Kidney epithelial cell (primary cell): ENCODE measurements around the gene DMPK. TPM values are rescaled to one million over a fixed set of nuclear protein-coding genes. Genes with fewer than 3 reads are reported as not detected.

Experiments
- DNase-seq: peaks from one replicate; pipeline ENCODE4 v3.0.0-alpha.2; 2010; ENCODE audit warnings: low read depth
- H3K27me3 ChIP-seq: 2 replicates; pipeline ENCODE4 v1.6.0; 2011; ENCODE audit warnings: low read length; ENCODE audit not compliant: control insufficient read depth, insufficient read depth
- H3K36me3 ChIP-seq: 2 replicates; pipeline ENCODE4 v1.5.1; 2011; ENCODE audit warnings: low read length; ENCODE audit not compliant: control insufficient read depth, insufficient read depth
- H3K4me3 ChIP-seq: 2 replicates; pipeline ENCODE4 v1.5.1; 2011; ENCODE audit warnings: low read depth, mild to moderate bottlenecking, control low read depth, low read length
- total RNA-seq: library from RNA; depleted of rRNA; stranded (reverse); fragments of >200 nt; gene quantifications from 2 replicates; pipeline ENCODE4 v1.2.3, GENCODE V29; 2015
- TF ChIP-seq, protein P1 (sequence below): IDR thresholded peaks from 2 replicates; pipeline ENCODE4 v1.5.1; 2011; ENCODE audit warnings: mild to moderate bottlenecking, moderate library complexity, low read length, control low read depth, inconsistent platforms; ENCODE audit not compliant: insufficient read depth, poor library complexity, severe bottlenecking

DMPK gene
- total RNA-seq, 1 donor from 2014 or later = 17.7 TPM

DNA sequence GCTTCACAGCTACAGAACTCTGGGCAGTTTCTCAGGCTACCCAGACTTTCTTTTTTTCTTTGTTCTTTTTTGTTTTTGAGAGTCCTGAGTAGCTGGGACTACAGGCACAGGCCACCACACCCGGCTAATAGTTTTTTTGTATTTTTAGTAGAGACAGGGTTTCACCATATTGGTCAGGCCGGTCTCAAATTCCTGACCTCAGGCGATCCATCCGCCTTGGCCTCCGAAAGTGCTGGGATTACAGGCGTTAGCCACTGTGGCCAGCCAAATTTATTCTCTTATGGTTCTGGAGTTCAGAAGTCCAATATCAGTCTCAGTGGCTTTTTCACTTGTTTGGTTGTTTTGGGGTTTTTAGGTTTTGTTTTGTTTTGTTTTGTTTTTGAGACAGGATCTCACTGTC lies 36.7 kb downstream of the DMPK start:
- Histone ChIP-seq H3K27me3 (peaks cover 5% of the 10 kb centered on the region), H3K36me3 (no peaks in the 10 kb centered on the region), H3K4me3 (no peak overlapping the region)
- no peak for DNase-seq
- TF ChIP-seq, protein P1, sequence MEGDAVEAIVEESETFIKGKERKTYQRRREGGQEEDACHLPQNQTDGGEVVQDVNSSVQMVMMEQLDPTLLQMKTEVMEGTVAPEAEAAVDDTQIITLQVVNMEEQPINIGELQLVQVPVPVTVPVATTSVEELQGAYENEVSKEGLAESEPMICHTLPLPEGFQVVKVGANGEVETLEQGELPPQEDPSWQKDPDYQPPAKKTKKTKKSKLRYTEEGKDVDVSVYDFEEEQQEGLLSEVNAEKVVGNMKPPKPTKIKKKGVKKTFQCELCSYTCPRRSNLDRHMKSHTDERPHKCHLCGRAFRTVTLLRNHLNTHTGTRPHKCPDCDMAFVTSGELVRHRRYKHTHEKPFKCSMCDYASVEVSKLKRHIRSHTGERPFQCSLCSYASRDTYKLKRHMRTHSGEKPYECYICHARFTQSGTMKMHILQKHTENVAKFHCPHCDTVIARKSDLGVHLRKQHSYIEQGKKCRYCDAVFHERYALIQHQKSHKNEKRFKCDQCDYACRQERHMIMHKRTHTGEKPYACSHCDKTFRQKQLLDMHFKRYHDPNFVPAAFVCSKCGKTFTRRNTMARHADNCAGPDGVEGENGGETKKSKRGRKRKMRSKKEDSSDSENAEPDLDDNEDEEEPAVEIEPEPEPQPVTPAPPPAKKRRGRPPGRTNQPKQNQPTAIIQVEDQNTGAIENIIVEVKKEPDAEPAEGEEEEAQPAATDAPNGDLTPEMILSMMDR = no peak

DNA sequence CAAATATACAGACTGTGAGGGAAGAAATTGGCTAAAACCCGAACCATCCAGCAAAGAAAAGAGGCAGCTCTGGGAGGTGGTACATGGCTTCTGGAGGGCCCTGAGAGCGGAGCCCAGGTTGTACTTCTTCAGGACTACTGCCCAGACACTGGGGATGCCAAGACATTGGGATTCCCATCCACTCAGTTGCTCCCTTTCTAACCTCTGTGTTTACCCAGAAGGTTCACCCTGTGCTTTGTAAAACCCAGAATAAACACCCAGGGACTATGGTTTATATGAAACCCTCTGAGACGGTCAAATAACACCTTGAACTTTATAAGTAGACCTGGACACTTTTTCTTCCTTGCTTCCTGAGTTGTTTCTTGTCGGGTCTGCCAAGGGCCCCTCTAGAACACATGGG lies 39.3 kb downstream of the DMPK start:
- Histone ChIP-seq H3K36me3 (no peaks in the 10 kb centered on the region), H3K4me3 (no peak overlapping the region), H3K27me3 (peaks cover 5% of the 10 kb centered on the region)
- DNase-seq = no peak
- TF ChIP-seq, protein P1 = no peak

DNA sequence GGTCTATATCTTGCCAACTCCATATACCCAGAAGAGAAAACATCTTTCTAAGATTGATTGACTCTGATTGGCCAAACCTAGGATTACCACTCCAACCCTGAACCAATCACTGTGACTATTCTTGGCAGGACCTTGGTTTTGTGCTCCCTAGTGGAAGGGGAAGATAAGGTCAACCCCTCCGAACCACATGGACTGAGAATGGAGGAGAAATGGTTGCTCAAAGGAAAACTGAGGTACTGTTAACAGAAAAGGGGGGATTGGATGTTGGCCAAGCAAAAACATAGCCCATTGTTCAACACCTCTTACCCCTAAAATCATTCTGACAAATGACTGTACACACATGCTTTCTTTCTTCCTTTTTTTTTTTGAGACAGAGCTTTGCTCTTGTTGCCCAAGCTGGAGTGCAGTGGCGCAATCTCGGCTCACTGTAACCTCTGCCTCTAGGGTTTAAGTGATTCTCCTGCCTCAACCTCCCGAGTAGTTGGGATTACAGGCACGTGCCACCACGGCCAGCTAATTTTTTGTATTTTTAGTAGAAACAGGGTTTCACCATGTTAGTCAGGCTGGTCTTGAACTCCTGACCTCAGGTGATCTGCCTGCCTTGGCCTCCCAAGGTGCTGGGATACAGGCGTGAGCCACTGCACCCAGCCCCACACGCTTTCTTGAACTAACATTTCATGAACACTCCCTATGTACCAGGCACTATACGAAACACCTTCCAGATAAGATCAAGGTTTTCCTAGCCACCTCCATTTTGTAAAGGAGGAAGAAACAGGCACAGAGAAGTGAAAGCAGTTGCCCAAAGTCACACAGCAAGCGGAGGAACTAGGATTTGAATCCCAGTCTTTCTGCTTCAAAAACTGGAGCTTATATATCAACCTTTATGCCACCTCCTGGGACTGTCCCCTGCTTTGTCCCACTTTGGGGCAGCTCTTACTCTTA lies 42.5 kb downstream of the DMPK start:
- TF ChIP-seq, protein P1 = no peak
- H3K4me3 ChIP-seq = no peak overlapping the region
- no peaks in the 10 kb centered on the region for H3K27me3 ChIP-seq
- no peaks in the 10 kb centered on the region for H3K36me3 ChIP-seq
- no peak for DNase-seq

DNA sequence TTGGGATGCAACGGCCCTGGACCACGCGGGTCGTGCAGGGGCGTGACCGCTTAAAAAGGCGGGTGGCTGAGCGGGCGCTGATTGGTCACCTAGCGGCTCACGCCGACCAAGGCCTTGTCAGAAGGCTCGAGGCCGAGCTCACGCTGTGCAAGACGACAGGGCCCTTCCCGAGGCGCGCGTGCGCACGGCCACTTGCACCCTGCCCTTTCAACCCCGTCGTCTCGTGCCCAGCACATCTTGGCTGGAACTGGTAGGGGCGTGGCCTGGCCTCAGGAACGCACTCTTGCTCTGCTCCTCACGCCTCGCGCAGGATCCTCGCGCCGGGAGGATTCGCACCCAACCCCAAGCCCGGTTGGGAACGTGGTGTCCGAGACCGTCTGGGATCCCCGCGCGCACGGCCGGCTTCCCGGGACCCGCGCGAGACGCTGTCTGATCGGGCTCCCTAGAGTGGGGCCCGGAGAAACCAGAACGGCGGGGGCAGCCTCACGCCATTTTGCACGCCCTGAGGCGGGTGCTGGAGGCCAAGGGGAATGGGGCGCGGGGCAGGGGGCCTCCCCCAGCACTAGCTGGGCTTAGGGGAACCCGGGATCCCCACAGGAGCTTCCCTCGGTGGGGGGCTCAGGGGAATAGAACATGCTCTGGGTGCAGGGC lies 49.0 kb downstream of the DMPK start, which contains the start of gene MEIOSIN:
MEIOSIN (plus strand) TSS at position 280 of the 651 bp plus-strand sequence. CDS start 1,938 bp downstream, outside the sequence.
- TF ChIP-seq, protein P1 = no peak
- H3K27me3 ChIP-seq = no peaks in the 10 kb centered on the region
- DNase-seq = no peak
- no peak within 1 kb of the TSS for H3K4me3 ChIP-seq
- H3K36me3 ChIP-seq = no peaks in the 10 kb centered on the region

DNA sequence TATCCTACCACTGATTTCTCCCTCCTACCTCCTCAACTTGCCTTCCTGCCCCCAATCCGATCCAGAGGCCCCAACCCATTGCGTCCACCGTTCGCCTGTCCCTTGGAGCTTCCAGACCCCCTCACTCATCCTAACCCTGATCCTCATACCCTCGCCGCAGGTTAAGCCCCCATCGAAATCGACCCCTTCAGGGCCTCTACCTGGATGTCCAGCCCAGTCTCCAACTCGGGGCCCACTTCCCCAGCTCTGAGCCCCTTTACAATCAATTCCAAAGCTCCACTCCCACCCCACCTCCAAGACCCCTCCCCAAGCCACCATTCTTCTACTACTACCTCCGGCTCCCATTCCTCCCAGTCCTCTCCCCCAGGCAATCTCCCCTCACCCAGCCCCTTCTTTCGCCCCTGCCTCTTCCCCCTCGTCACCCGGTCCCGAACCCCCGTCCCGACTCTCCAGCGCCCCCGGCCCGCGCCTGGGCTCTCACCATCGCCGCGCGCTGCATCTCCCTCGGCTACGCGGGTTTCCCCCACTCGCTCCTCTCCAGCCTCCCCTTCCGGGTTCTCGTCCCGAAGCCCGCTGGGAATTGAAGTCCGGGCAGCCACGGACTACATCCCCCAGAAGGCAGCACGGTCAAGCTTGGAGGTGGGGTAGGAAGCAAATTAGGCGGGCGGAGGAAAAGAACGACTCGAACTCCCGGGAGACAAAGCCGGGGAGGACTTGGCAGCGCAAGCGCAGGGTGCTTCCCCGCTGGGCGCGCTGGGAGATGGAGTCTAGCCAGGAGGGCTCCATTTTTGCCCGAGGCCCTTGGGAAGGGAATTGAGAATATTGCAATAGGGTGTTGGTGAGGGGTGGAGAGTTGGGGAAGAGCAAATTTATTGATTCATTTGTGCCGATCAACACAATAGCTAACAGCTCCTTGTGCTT lies 51.7 kb downstream of the DMPK start, which contains the start of gene FBXO46:
FBXO46 (minus strand) TSS at position 529 of the 921 bp plus-strand sequence. CDS start 17,401 bp downstream, outside the sequence.
- Histone ChIP-seq H3K27me3 (no peaks in the 10 kb centered on the region), H3K4me3 (peak within 1 kb of the TSS; percentile 92), H3K36me3 (no peaks in the 10 kb centered on the region)
- peak; percentile 95 for DNase-seq
- TF ChIP-seq, protein P1 = peak; percentile 45
